GM12878 (cell line): ENCODE results near the gene ANGPTL4. TPM values are rescaled to one million over a fixed set of nuclear protein-coding genes. Genes with fewer than 3 reads are reported as not detected.

Experiments used
- ATAC-seq: fragments of 200-7000 bp; cut with Tn5 transposase; 3 replicates; pipeline ENCODE4 v1.9.1; 2020; ENCODE audit warnings: mild to moderate bottlenecking, moderate library complexity
- BruUV-seq: library from RNA; stranded (reverse); fragments of 400-500 nt; replicated peaks from 2 replicates; lab custom pipeline; 2021; lab: Mats Ljungman, UMichigan
- CTCF ChIA-PET: fragments of 300-600 bp; sonication (Branson Sonifier 250); formaldehyde crosslinking; extraction: SDS; loops from one replicate; lab custom pipeline; 2021; ENCODE audit warnings: inconsistent platforms; lab: Yijun Ruan, JAX
- POLR2A ChIA-PET: fragments of 350-600 bp; formaldehyde crosslinking; extraction: SDS; loops from one replicate; lab custom pipeline; 2021; ENCODE audit warnings: inconsistent platforms; lab: Charles Lee
- RAD21 ChIA-PET: fragments of 300-600 bp; sonication (Branson Sonifier 250); formaldehyde crosslinking; loops from one replicate; lab custom pipeline; 2023; ENCODE audit warnings: antibody characterized with exemption; ENCODE audit not compliant: unreplicated experiment; lab: Charles Lee
- SMC1A ChIA-PET: fragments of 300-600 bp; sonication (Branson Sonifier 250); formaldehyde crosslinking; loops from one replicate; lab custom pipeline; 2023; ENCODE audit not compliant: unreplicated experiment, uncharacterized antibody; lab: Charles Lee
- DNase-seq: peaks from one replicate; pipeline ENCODE4 v3.0.0-alpha.2; 2011; ENCODE audit warnings: low read depth, low spot score
- FAIRE-seq: peaks from 3 replicates; lab custom pipeline; 2011; peaks lifted over from hg19 to GRCh38; lab: Jason Lieb, UNC
- H2AFZ ChIP-seq: 2 replicates; pipeline ENCODE4 v1.6.0; 2011; ENCODE audit warnings: low read depth, low read length, control low read depth; ENCODE audit not compliant: control insufficient read depth
- H3K27ac ChIP-seq: 2 replicates; pipeline ENCODE4 v1.5.1; 2011; ENCODE audit warnings: control low read depth; ENCODE audit not compliant: control insufficient read depth, insufficient read depth
- H3K27me3 ChIP-seq, 2 experiments: replicated peaks in 1 of 2; 2 replicates each; pipeline versions ENCODE4 v1.6.0 to v1.6.1; 2011; ENCODE audit warnings: low read length in 1 of 2; ENCODE audit not compliant: control insufficient read depth in 2 of 2, insufficient read depth in 2 of 2
- H3K36me3 ChIP-seq, 2 experiments: 2 replicates each; pipeline ENCODE4 v1.5.1; 2011; ENCODE audit warnings: low read length in 1 of 2; ENCODE audit not compliant: control insufficient read depth in 2 of 2, insufficient read depth in 2 of 2
- H3K4me1 ChIP-seq: 2 replicates; pipeline ENCODE4 v1.6.1; 2011; ENCODE audit warnings: mild to moderate bottlenecking, low read length, moderate library complexity, mixed read lengths; ENCODE audit not compliant: control insufficient read depth, insufficient read depth
- H3K4me2 ChIP-seq: 2 replicates; pipeline ENCODE4 v1.6.0; 2011; ENCODE audit warnings: control low read depth; ENCODE audit not compliant: control insufficient read depth, insufficient read depth
- H3K4me3 ChIP-seq: fragments of 200-600 bp; sonication (generic); 2 replicates; pipeline ENCODE4 v1.5.1; 2016
- H3K79me2 ChIP-seq: 2 replicates; pipeline ENCODE4 v1.6.0; 2011; ENCODE audit warnings: low read length; ENCODE audit not compliant: control insufficient read depth, insufficient read depth
- H3K9ac ChIP-seq: 2 replicates; pipeline ENCODE4 v1.8.0; 2011; ENCODE audit warnings: low read length, control low read depth, mixed read lengths; ENCODE audit not compliant: control insufficient read depth, insufficient read depth
- H3K9me3 ChIP-seq: replicated peaks from 3 replicates; pipeline ENCODE4 v1.5.1; 2011; ENCODE audit warnings: mild to moderate bottlenecking, low read length; ENCODE audit not compliant: control insufficient read depth, insufficient read depth
- H4K20me1 ChIP-seq: 2 replicates; pipeline ENCODE4 v1.6.0; 2011; ENCODE audit not compliant: control insufficient read depth, insufficient read depth
- CBX3 ChIP-seq: fragments of 200-600 bp; sonication (generic); IDR thresholded peaks from 2 replicates; pipeline ENCODE4 v1.6.1; 2016; ENCODE audit warnings: low read depth, borderline replicate concordance
- CEBPB ChIP-seq, 2 experiments: fragments of 150-350 bp in 1 of 2; IDR thresholded peaks; 2 replicates each; pipeline ENCODE4 v1.6.1; 2012 to 2014; ENCODE audit warnings: low read depth in 2 of 2, low read length in 2 of 2, borderline replicate concordance in 1 of 2, inconsistent platforms in 1 of 2
- CREB1 ChIP-seq: IDR thresholded peaks from 2 replicates; pipeline ENCODE4 v1.6.1; 2012; ENCODE audit warnings: low read depth, mild to moderate bottlenecking, inconsistent platforms
- E4F1 ChIP-seq: fragments of 450-650 bp; IDR thresholded peaks from 2 replicates; pipeline ENCODE4 v1.6.1; 2018; ENCODE audit warnings: borderline replicate concordance, mild to moderate bottlenecking; ENCODE audit not compliant: partially characterized antibody
- GABPA ChIP-seq: IDR thresholded peaks from 2 replicates; pipeline ENCODE4 v1.6.1; 2014; ENCODE audit warnings: antibody characterized with exemption, low read depth, mild to moderate bottlenecking, inconsistent platforms
- KLF5 ChIP-seq: fragments of 450-650 bp; IDR thresholded peaks from 2 replicates; pipeline ENCODE4 v1.6.1; 2014; ENCODE audit warnings: mild to moderate bottlenecking; ENCODE audit not compliant: partially characterized antibody
- MTA2 ChIP-seq: fragments of 450-650 bp; IDR thresholded peaks from 2 replicates; pipeline ENCODE4 v1.6.1; 2016; ENCODE audit warnings: low read depth, mild to moderate bottlenecking, moderate library complexity
- NKRF ChIP-seq: fragments of 450-650 bp; conservative IDR thresholded peaks from 2 replicates; pipeline ENCODE4 v1.6.1; 2017; ENCODE audit warnings: mild to moderate bottlenecking, moderate library complexity
- NR2F1 ChIP-seq: fragments of 450-650 bp; conservative IDR thresholded peaks from 2 replicates; pipeline ENCODE4 v1.6.1; 2017; ENCODE audit warnings: mild to moderate bottlenecking
- PAX5 ChIP-seq: IDR thresholded peaks from 2 replicates; pipeline ENCODE4 v1.6.1; 2011; ENCODE audit warnings: low read depth, low read length, borderline replicate concordance
- PAX8 ChIP-seq: fragments of 450-650 bp; IDR thresholded peaks from 2 replicates; pipeline ENCODE4 v1.6.1; 2017; ENCODE audit warnings: mild to moderate bottlenecking, moderate library complexity
- PML ChIP-seq: IDR thresholded peaks from 2 replicates; pipeline ENCODE4 v1.6.1; 2012; ENCODE audit warnings: low read length, inconsistent platforms
- RB1 ChIP-seq: fragments of 450-650 bp; formaldehyde crosslinking; IDR thresholded peaks from 2 replicates; pipeline ENCODE4 v1.6.1; 2017; ENCODE audit warnings: mild to moderate bottlenecking, borderline replicate concordance
- RFX5 ChIP-seq: IDR thresholded peaks from 2 replicates; pipeline ENCODE4 v1.6.1; 2011; ENCODE audit warnings: low read depth, low read length, improper control_type of control experiment
- SREBF1 ChIP-seq: IDR thresholded peaks from 2 replicates; pipeline ENCODE4 v1.6.1; 2012; ENCODE audit warnings: mild to moderate bottlenecking, low read length
- TAF1 ChIP-seq: IDR thresholded peaks from 2 replicates; pipeline ENCODE4 v1.6.1; 2011; ENCODE audit warnings: mild to moderate bottlenecking, low read depth, low read length, borderline replicate concordance
- TCF12 ChIP-seq: IDR thresholded peaks from 2 replicates; pipeline ENCODE4 v1.6.1; 2011; ENCODE audit warnings: low read depth, mild to moderate bottlenecking, low read length
- ZBTB11 ChIP-seq: fragments of 450-650 bp; formaldehyde crosslinking; IDR thresholded peaks from 2 replicates; pipeline ENCODE4 v1.5.0; 2022; ENCODE audit warnings: mild to moderate bottlenecking, missing genetic modification characterization
- ZNF274 ChIP-seq: IDR thresholded peaks from one replicate; pipeline ENCODE4 v1.8.0; 2011; ENCODE audit not compliant: insufficient read length, insufficient read depth
- WGBS: methylation state at CpG from one replicate; pipeline ENCODE4 v1.1.6; 2016; ENCODE audit warnings: low lambda C conversion rate; ENCODE audit not compliant: insufficient replicate concordance, insufficient coverage; ENCODE audit errors: missing lambda C conversion rate; 5-methylcytosine and 5-hydroxymethylcytosine counted together
- in situ Hi-C: fragments of 300-500 bp; cut with MboI; formaldehyde crosslinking; loops from 9 replicates; pipeline ENCODE4 v1.14.3; 2018; ENCODE audit warnings: mixed read lengths
- intact Hi-C: fragments of 100-400 bp; cut with micrococcal nuclease; formaldehyde crosslinking; loops from one replicate; pipeline ENCODE4 v1.14.2; 2022; ENCODE audit not compliant: unreplicated experiment
- polyA plus RNA-seq, 11 experiments: library from polyadenylated mRNA; depleted of rRNA in 4 of 11; unstranded in 6 of 11; stranded (reverse) in 5 of 11; fragments of >200 nt; fragmentation: Nextera tagmentation in 4 of 11; fragmentation: Illumina TruSeq in 1 of 11; extraction: Ambion mirVana in 4 of 11; extraction: Trizol in 1 of 11; gene quantifications; 1 replicate in 1 of 11; 2 replicates in 10 of 11; pipeline versions ENCODE4 v1.2.1 to v1.2.3, GENCODE V29; 2011 to 2016; ENCODE audit warnings: inconsistent platforms in 2 of 11, missing spikeins in 2 of 11, low read depth in 1 of 11
- total RNA-seq, 4 experiments: library from RNA; depleted of rRNA in 3 of 4; stranded (reverse); fragments of >200 nt in 3 of 4; fragmentation: Illumina TruSeq in 1 of 4; extraction: Trizol in 1 of 4; gene quantifications; 2 replicates each; pipeline versions ENCODE4 v1.2.1 to v1.2.3, GENCODE V29; 2013 to 2021

ANGPTL4 gene
- total and polyA plus RNA-seq, 10 of the 15 experiments (the other 5 are each of a cell fraction or from before 2014, with no cell fraction given), result 0.45 TPM; not detected in 9

GRCh38 chr19:8325454-8325853 lies 38.5 kb upstream of the ANGPTL4 start:
- FAIRE-seq (no peak), DNase-seq (no peak), ATAC-seq (no peak)
- 39% methylated on average over 3 of the region's 3 CpGs for WGBS
- Histone ChIP-seq H3K4me1 (peaks cover 21% of the 10 kb centered on the region), H4K20me1 (no peaks in the 10 kb centered on the region), H3K36me3 (peaks cover 5 to 10% of the 10 kb centered on the region in 2 experiments), H2AFZ (no peak overlapping the region), H3K9me3 (no peaks in the 10 kb centered on the region), H3K4me3 (no peak overlapping the region), H3K79me2 (peaks cover 27% of the 10 kb centered on the region)
- no TSS peak for BruUV-seq
- ChIA-PET RAD21 (interaction anchor here (0.7 kb wide), 1 partner anchor 65 kb away, joined by 3 read pairs; no protein-coding TSS in a partner anchor), CTCF (interaction anchor here (0.6 to 1.6 kb wide), 3 partner anchors 32 to 491 kb away, joined by 3 to 5 read pairs (median 4); partner anchors contain the start of gene MYO1F), POLR2A (interaction anchor here (0.6 kb wide), 2 partner anchors 107 to 927 kb away, joined by 4 to 7 read pairs; no protein-coding TSS in a partner anchor), SMC1A (interaction anchor here (0.6 kb wide), 1 partner anchor 56 kb away, joined by 3 read pairs; no protein-coding TSS in a partner anchor)
- intact Hi-C loops, result no loop called here
- TF ChIP-seq CREB1 (no peak), PAX5 (no peak), GABPA (no peak), SREBF1 (no peak), TCF12 (no peak), MTA2 (no peak), TAF1 (no peak), RFX5 (no peak), PML (no peak), E4F1 (no peak), ZBTB11 (CRISPR knock-in tag) (no peak), CEBPB (IDR thresholded peaks at IDR 0.05; ENCODE audit: borderline replicate concordance in 1 of 2, low read depth in 2 of 2, low read length in 2 of 2) (no peak), RB1 (no peak), ZNF274 (no peak), NR2F1 (no peak), PAX8 (no peak), KLF5 (no peak), CBX3 (no peak), NKRF (no peak)
- TF ChIP-seq, all 136 proteins: peak for 0
- no peaks in the 10 kb centered on the region for H3K27me3 ChIP-seq
- no peak overlapping the region for H3K9ac ChIP-seq
- H3K27ac ChIP-seq, result no peak overlapping the region
- H3K4me2 ChIP-seq, result no peak overlapping the region
- in situ Hi-C loops, result no loop called here
